Dendritic cell treated with granulocyte-macrophage colony-stimulating factor and Interleukin-4, amounts not matched to agents 40 ng/mL and 50 ng/mL, for 4 days (primary cell): ENCODE measurements around the gene PACSIN1.
"Not testable (repeated sequence)": the region's sequence is repeated elsewhere in the genome, so short reads cannot be mapped to it uniquely, and the experiment has no call there.

ENCODE experiments used
- H3K27ac Mint-ChIP-seq: one replicate; pipeline ENCODE4 v1.8.0; 2022; ENCODE audit warnings: mild to moderate bottlenecking, mixed read lengths
- H3K27me3 Mint-ChIP-seq: one replicate; pipeline ENCODE4 v1.8.0; 2022; ENCODE audit warnings: mild to moderate bottlenecking, mixed read lengths
- H3K36me3 Mint-ChIP-seq: one replicate; pipeline ENCODE4 v1.8.0; 2022; ENCODE audit warnings: low read depth, mixed read lengths
- H3K4me1 Mint-ChIP-seq: one replicate; pipeline ENCODE4 v1.8.0; 2022; ENCODE audit warnings: low read depth, mixed read lengths
- H3K4me3 Mint-ChIP-seq: one replicate; pipeline ENCODE4 v1.8.0; 2022; ENCODE audit warnings: mild to moderate bottlenecking, moderate library complexity, mixed read lengths
- H3K9me3 Mint-ChIP-seq: one replicate; pipeline ENCODE4 v1.8.0; 2022; ENCODE audit warnings: mixed read lengths
- intact Hi-C: fragments of 100-400 bp; cut with micrococcal nuclease; formaldehyde crosslinking; loops from one replicate; pipeline ENCODE4 v1.15.0; 2022

The PACSIN1 gene

GRCh38 chr6:34466242-34467185, 638 bp downstream of the PACSIN1 start:
- Mint-ChIP-seq H3K36me3 (no peaks in the 10 kb centered on the region), H3K4me3 (no peak overlapping the region), H3K27ac (no peak overlapping the region), H3K27me3 (peaks cover 55% of the 10 kb centered on the region), H3K4me1 (peaks cover 36% of the 10 kb centered on the region), H3K9me3 (no peaks in the 10 kb centered on the region)
- intact Hi-C loops, result no loop called here

- H3K4me3 Mint-ChIP-seq, result no peak overlapping the region
- H3K9me3 Mint-ChIP-seq, result no peaks in the 10 kb centered on the region
- intact Hi-C loops, result no loop called here
- H3K27me3 Mint-ChIP-seq, result peaks cover 41% of the 10 kb centered on the region
- H3K27ac Mint-ChIP-seq, result no peak overlapping the region
- H3K4me1 Mint-ChIP-seq, result peaks cover 30% of the 10 kb centered on the region
- no peaks in the 10 kb centered on the region for H3K36me3 Mint-ChIP-seq
Observed at GRCh38 chr6:34468378-34468892, 2.6 kb downstream of the PACSIN1 start.

- Mint-ChIP-seq H3K36me3 (no peaks in the 10 kb centered on the region), H3K4me3 (no peak overlapping the region), H3K27me3 (peaks cover 30% of the 10 kb centered on the region), H3K9me3 (peaks cover 8% of the 10 kb centered on the region), H3K27ac (no peak overlapping the region), H3K4me1 (peaks cover 30% of the 10 kb centered on the region)
- intact Hi-C loops, result no loop called here
Observed at GRCh38 chr6:34469499-34469898, 3.6 kb downstream of the PACSIN1 start.

- intact Hi-C loops, result no loop called here
- Mint-ChIP-seq H3K27ac (no peak overlapping the region), H3K4me1 (peaks cover 19% of the 10 kb centered on the region), H3K27me3 (peaks cover 8% of the 10 kb centered on the region), H3K9me3 (peaks cover 8% of the 10 kb centered on the region), H3K36me3 (no peaks in the 10 kb centered on the region), H3K4me3 (no peak overlapping the region)
Observed at GRCh38 chr6:34472425-34472824, 6.5 kb downstream of the PACSIN1 start.

GRCh38 chr6:34473967-34474366, 8.1 kb downstream of the PACSIN1 start:
- Mint-ChIP-seq H3K27me3 (peaks cover 8% of the 10 kb centered on the region), H3K27ac (no peak overlapping the region), H3K36me3 (no peaks in the 10 kb centered on the region), H3K9me3 (peaks cover 8% of the 10 kb centered on the region), H3K4me1 (peaks cover 8% of the 10 kb centered on the region), H3K4me3 (no peak overlapping the region)
- intact Hi-C loops, result no loop called here

- no peaks in the 10 kb centered on the region for H3K36me3 Mint-ChIP-seq
- no peaks in the 10 kb centered on the region for H3K4me1 Mint-ChIP-seq
- peaks cover 8% of the 10 kb centered on the region for H3K9me3 Mint-ChIP-seq
- H3K27me3 Mint-ChIP-seq, result peaks cover 3% of the 10 kb centered on the region
- no peak overlapping the region for H3K27ac Mint-ChIP-seq
- intact Hi-C loops, result no loop called here
- H3K4me3 Mint-ChIP-seq, result no peak overlapping the region
Observed at GRCh38 chr6:34474754-34475153, 8.9 kb downstream of the PACSIN1 start.

- H3K4me3 Mint-ChIP-seq, result no peak overlapping the region
- intact Hi-C loops, result no loop called here
- peaks cover 8% of the 10 kb centered on the region for H3K9me3 Mint-ChIP-seq
- H3K27me3 Mint-ChIP-seq, result peaks cover 2% of the 10 kb centered on the region
- H3K4me1 Mint-ChIP-seq, result no peaks in the 10 kb centered on the region
- H3K36me3 Mint-ChIP-seq, result no peaks in the 10 kb centered on the region
- H3K27ac Mint-ChIP-seq, result no peak overlapping the region
Observed at GRCh38 chr6:34475238-34475682, 9.4 kb downstream of the PACSIN1 start.

GRCh38 chr6:34475767-34476328, 10.0 kb downstream of the PACSIN1 start:
- Mint-ChIP-seq H3K27ac (no peak overlapping the region), H3K4me1 (no peaks in the 10 kb centered on the region), H3K9me3 (peaks cover 8% of the 10 kb centered on the region), H3K4me3 (no peak overlapping the region), H3K36me3 (no peaks in the 10 kb centered on the region), H3K27me3 (peaks cover 2% of the 10 kb centered on the region)
- intact Hi-C loops, result no loop called here

GRCh38 chr6:34476447-34476846, 10.6 kb downstream of the PACSIN1 start:
- intact Hi-C loops, result no loop called here
- Mint-ChIP-seq H3K27me3 (no peaks in the 10 kb centered on the region), H3K9me3 (peaks cover 8% of the 10 kb centered on the region), H3K4me3 (no peak overlapping the region), H3K36me3 (no peaks in the 10 kb centered on the region), H3K4me1 (no peaks in the 10 kb centered on the region), H3K27ac (no peak overlapping the region)

GRCh38 chr6:34476921-34477320, 11.0 kb downstream of the PACSIN1 start:
- Mint-ChIP-seq H3K36me3 (no peaks in the 10 kb centered on the region), H3K4me3 (no peak overlapping the region), H3K4me1 (no peaks in the 10 kb centered on the region), H3K9me3 (peaks cover 8% of the 10 kb centered on the region), H3K27ac (no peak overlapping the region), H3K27me3 (peaks cover 1% of the 10 kb centered on the region)
- intact Hi-C loops, result no loop called here

- Mint-ChIP-seq H3K4me1 (no peaks in the 10 kb centered on the region), H3K36me3 (no peaks in the 10 kb centered on the region), H3K4me3 (no peak overlapping the region), H3K9me3 (peaks cover 7% of the 10 kb centered on the region), H3K27ac (no peak overlapping the region), H3K27me3 (peaks cover 1% of the 10 kb centered on the region)
- intact Hi-C loops, result no loop called here
Observed at GRCh38 chr6:34478796-34479195, 12.9 kb downstream of the PACSIN1 start.

GRCh38 chr6:34483781-34484180, 17.9 kb downstream of the PACSIN1 start:
- intact Hi-C loops, H3K27me3 Mint-ChIP-seq, H3K4me3 Mint-ChIP-seq, H3K9me3 Mint-ChIP-seq, H3K27ac Mint-ChIP-seq, H3K36me3 Mint-ChIP-seq, H3K4me1 Mint-ChIP-seq: not testable (repeated sequence)

- Mint-ChIP-seq H3K27ac (no peak overlapping the region), H3K36me3 (no peaks in the 10 kb centered on the region), H3K9me3 (no peaks in the 10 kb centered on the region), H3K4me3 (no peak overlapping the region), H3K27me3 (peaks cover 1% of the 10 kb centered on the region), H3K4me1 (no peaks in the 10 kb centered on the region)
- intact Hi-C loops, result no loop called here
Observed at GRCh38 chr6:34484391-34484790, 18.5 kb downstream of the PACSIN1 start.

- Mint-ChIP-seq H3K4me1 (no peaks in the 10 kb centered on the region), H3K27ac (no peak overlapping the region), H3K4me3 (no peak overlapping the region), H3K27me3 (peaks cover 1% of the 10 kb centered on the region), H3K36me3 (no peaks in the 10 kb centered on the region), H3K9me3 (no peaks in the 10 kb centered on the region)
- intact Hi-C loops, result no loop called here
Observed at GRCh38 chr6:34484899-34485298, 19.0 kb downstream of the PACSIN1 start.
